Smooth muscle cell (in vitro differentiated cells): ENCODE results near the gene KRTAP3-1. TPM values are rescaled to one million over a fixed set of nuclear protein-coding genes. Genes with fewer than 3 reads are reported as not detected.

Experiments used
- DNase-seq: peaks from one replicate; lab custom pipeline; 2025; ENCODE audit not compliant: unreplicated experiment; lab: John Stamatoyannopoulos, UW
- H2AFZ ChIP-seq: fragments of 200-600 bp; sonication (generic); 2 replicates; pipeline ENCODE4 v1.6.0; 2016; ENCODE audit warnings: antibody characterized with exemption, low read depth, mild to moderate bottlenecking
- H3F3A ChIP-seq: fragments of 200-600 bp; sonication (generic); 2 replicates; pipeline ENCODE4 v1.6.0; 2017; ENCODE audit warnings: antibody characterized with exemption, low read depth
- H3K27ac ChIP-seq: fragments of 200-600 bp; sonication (generic); 2 replicates; pipeline ENCODE4 v1.5.1; 2016; ENCODE audit warnings: low read depth, mild to moderate bottlenecking
- H3K27me3 ChIP-seq: fragments of 200-600 bp; sonication (generic); 2 replicates; pipeline ENCODE4 v1.6.1; 2016; ENCODE audit warnings: low read depth, mild to moderate bottlenecking
- H3K36me3 ChIP-seq: fragments of 200-600 bp; sonication (generic); 2 replicates; pipeline ENCODE4 v1.5.1; 2016; ENCODE audit warnings: low read depth
- H3K4me1 ChIP-seq: fragments of 200-600 bp; sonication (generic); 2 replicates; pipeline ENCODE4 v1.5.1; 2016; ENCODE audit warnings: low read depth
- H3K4me2 ChIP-seq: fragments of 200-600 bp; sonication (generic); 2 replicates; pipeline ENCODE4 v1.6.0; 2016; ENCODE audit warnings: mild to moderate bottlenecking
- H3K4me3 ChIP-seq: fragments of 200-600 bp; sonication (generic); 2 replicates; pipeline ENCODE4 v1.5.1; 2016; ENCODE audit warnings: mild to moderate bottlenecking
- H3K79me2 ChIP-seq: fragments of 200-600 bp; sonication (generic); 2 replicates; pipeline ENCODE4 v1.6.0; 2016; ENCODE audit warnings: low read depth, mild to moderate bottlenecking
- H3K9ac ChIP-seq: fragments of 200-600 bp; sonication (generic); 2 replicates; pipeline ENCODE4 v1.6.0; 2016; ENCODE audit warnings: low read depth
- H3K9me3 ChIP-seq: fragments of 200-600 bp; sonication (generic); replicated peaks from 2 replicates; pipeline ENCODE4 v1.5.1; 2016; ENCODE audit warnings: low read depth
- H4K20me1 ChIP-seq: fragments of 200-600 bp; sonication (generic); 2 replicates; pipeline ENCODE4 v1.6.0; 2016; ENCODE audit warnings: low read depth
- WGBS: methylation state at CpG from one replicate; pipeline ENCODE4 v1.1.7; 2016; ENCODE audit warnings: low lambda C conversion rate; 5-methylcytosine and 5-hydroxymethylcytosine counted together
- polyA plus RNA-seq: library from polyadenylated mRNA; unstranded; fragments of >200 nt; fragmentation: Nextera tagmentation; extraction: Ambion mirVana; gene quantifications from 2 replicates; pipeline ENCODE4 v1.2.1, GENCODE V29; 2016
- total RNA-seq: library from RNA; depleted of rRNA; stranded (reverse); fragments of >200 nt; gene quantifications from 2 replicates; pipeline ENCODE4 v1.2.3, GENCODE V29; 2014
- TF ChIP-seq, protein P1 (sequence below): fragments of 200-600 bp; sonication (generic); IDR thresholded peaks from 2 replicates; pipeline ENCODE4 v1.5.1; 2017; ENCODE audit warnings: borderline replicate concordance, mild to moderate bottlenecking, antibody characterized with exemption; ENCODE audit not compliant: insufficient read depth, poor library complexity, severe bottlenecking

The KRTAP3-1 gene
- total and polyA plus RNA-seq, 2 experiments from 2014 or later = 0.29 to 0.49 TPM

DNA sequence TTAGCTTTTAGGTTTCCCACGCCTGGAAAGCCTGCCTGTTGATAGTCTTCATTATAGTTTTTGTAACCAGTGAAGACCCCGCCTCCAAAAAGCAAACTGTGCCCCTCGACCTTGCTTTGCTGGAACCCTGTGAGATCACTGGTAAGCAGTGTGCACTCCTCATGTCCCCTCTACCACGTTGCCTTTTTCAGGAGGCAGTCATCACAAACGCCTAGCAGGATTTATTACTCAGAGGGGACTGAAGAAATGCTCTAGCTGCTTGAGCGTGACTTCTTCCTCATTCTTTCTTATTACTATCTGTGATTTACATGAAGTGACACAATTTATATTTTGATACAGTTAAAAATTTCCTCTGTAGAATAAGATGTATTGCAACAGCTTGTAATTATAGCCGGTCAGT lies 6.5 kb upstream of the KRTAP3-1 start:
- Histone ChIP-seq H3K36me3 (no peaks in the 10 kb centered on the region), H4K20me1 (no peaks in the 10 kb centered on the region), H3K27me3 (no peaks in the 10 kb centered on the region), H3K9ac (no peak overlapping the region), H3K27ac (no peak overlapping the region), H2AFZ (no peak overlapping the region), H3F3A (no peaks in the 10 kb centered on the region), H3K9me3 (no peaks in the 10 kb centered on the region), H3K79me2 (no peaks in the 10 kb centered on the region), H3K4me3 (no peak overlapping the region), H3K4me1 (no peaks in the 10 kb centered on the region), H3K4me2 (no peak overlapping the region)
- WGBS = 79% methylated on average over 7 of the region's 7 CpGs
- TF ChIP-seq, protein P1, sequence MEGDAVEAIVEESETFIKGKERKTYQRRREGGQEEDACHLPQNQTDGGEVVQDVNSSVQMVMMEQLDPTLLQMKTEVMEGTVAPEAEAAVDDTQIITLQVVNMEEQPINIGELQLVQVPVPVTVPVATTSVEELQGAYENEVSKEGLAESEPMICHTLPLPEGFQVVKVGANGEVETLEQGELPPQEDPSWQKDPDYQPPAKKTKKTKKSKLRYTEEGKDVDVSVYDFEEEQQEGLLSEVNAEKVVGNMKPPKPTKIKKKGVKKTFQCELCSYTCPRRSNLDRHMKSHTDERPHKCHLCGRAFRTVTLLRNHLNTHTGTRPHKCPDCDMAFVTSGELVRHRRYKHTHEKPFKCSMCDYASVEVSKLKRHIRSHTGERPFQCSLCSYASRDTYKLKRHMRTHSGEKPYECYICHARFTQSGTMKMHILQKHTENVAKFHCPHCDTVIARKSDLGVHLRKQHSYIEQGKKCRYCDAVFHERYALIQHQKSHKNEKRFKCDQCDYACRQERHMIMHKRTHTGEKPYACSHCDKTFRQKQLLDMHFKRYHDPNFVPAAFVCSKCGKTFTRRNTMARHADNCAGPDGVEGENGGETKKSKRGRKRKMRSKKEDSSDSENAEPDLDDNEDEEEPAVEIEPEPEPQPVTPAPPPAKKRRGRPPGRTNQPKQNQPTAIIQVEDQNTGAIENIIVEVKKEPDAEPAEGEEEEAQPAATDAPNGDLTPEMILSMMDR = no peak
- DNase-seq = no peak

DNA sequence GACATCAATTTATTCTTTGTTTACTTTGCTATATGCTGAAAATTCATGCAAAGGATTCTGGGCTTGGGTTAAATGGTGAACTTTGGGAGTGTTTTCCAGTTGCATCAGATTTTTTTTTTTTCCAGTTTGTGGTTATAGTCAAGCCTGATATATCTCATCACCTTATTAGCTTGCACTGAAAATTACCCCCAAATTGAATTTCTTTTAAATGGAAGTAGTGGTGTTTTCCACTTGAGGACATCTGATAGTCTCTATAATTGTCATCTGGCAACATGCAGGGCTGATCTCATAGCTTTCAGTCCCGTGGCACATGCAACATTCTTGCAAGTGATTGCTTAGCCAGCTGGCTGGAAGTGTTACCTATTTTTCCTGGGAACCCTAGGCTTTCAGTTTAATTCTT lies 4.7 kb upstream of the KRTAP3-1 start:
- Histone ChIP-seq H3K9ac (no peak overlapping the region), H3K4me2 (no peak overlapping the region), H4K20me1 (no peaks in the 10 kb centered on the region), H3K4me1 (peaks cover 5% of the 10 kb centered on the region), H2AFZ (no peak overlapping the region), H3K27ac (no peak overlapping the region), H3K4me3 (no peak overlapping the region), H3K36me3 (no peaks in the 10 kb centered on the region), H3K79me2 (no peaks in the 10 kb centered on the region), H3F3A (no peaks in the 10 kb centered on the region), H3K9me3 (no peaks in the 10 kb centered on the region), H3K27me3 (no peaks in the 10 kb centered on the region)
- 52% methylated on average over 1 of the region's 1 CpG for WGBS
- no peak for DNase-seq
- TF ChIP-seq, protein P1 = no peak

DNA sequence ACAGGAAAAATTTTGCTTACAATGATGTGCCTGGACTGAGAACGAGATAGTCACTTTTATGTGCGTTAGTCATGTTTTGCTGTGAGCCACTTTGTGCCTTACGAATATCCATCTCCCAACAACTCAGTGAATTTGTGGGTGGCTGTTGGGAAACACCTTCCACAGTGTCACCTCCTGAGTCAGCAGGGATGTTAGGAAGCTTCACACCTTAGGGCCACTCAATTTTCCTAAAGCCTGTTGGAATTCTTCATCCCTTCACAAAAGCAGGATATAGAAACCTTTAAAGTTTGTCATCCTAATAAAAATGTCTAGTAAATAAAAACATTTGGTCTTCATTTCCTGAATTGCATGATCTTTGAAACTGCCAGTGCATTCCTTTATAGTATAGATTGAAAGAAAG lies 4.3 kb upstream of the KRTAP3-1 start:
- 39% methylated on average over 3 of the region's 3 CpGs for WGBS

More for the DNA sequence above, 4.3 kb upstream of the KRTAP3-1 start:
- H3K36me3 ChIP-seq = no peaks in the 10 kb centered on the region
- peaks cover 5% of the 10 kb centered on the region for H3K4me1 ChIP-seq
- no peak overlapping the region for H3K4me3 ChIP-seq
- H2AFZ ChIP-seq = no peak overlapping the region
- no peaks in the 10 kb centered on the region for H3K79me2 ChIP-seq
- TF ChIP-seq, protein P1 = no peak
- no peak for DNase-seq
- H4K20me1 ChIP-seq = no peaks in the 10 kb centered on the region
- H3K9me3 ChIP-seq = no peaks in the 10 kb centered on the region
- no peak overlapping the region for H3K9ac ChIP-seq
- no peak overlapping the region for H3K27ac ChIP-seq
- H3K4me2 ChIP-seq = no peak overlapping the region
- no peaks in the 10 kb centered on the region for H3F3A ChIP-seq
- no peaks in the 10 kb centered on the region for H3K27me3 ChIP-seq
